Adipocyte (in vitro differentiated cells): ENCODE measurements around the gene UBE2H.
"Not testable (repeated sequence)": the region's sequence is repeated elsewhere in the genome, so short reads cannot be mapped to it uniquely, and the experiment has no call there.

Source experiments
- DNase-seq: peaks from one replicate; pipeline ENCODE4 v3.0.0-alpha.2; 2015; ENCODE audit warnings: low read depth
- H3K27me3 ChIP-seq: replicated peaks from 2 replicates; pipeline ENCODE4 v1.7.0; 2013; ENCODE audit warnings: mild to moderate bottlenecking, low read length, moderate library complexity; ENCODE audit not compliant: control insufficient read depth, insufficient read depth
- H3K36me3 ChIP-seq: 2 replicates; pipeline ENCODE4 v1.7.0; 2013; ENCODE audit warnings: low read length, mild to moderate bottlenecking, moderate library complexity; ENCODE audit not compliant: control insufficient read depth, insufficient read depth, severe bottlenecking
- H3K4me1 ChIP-seq: 2 replicates; pipeline ENCODE4 v1.7.0; 2013; ENCODE audit warnings: mild to moderate bottlenecking, low read length, moderate library complexity; ENCODE audit not compliant: control insufficient read depth, insufficient read depth
- H3K4me3 ChIP-seq: 2 replicates; pipeline ENCODE4 v1.7.0; 2013; ENCODE audit warnings: mild to moderate bottlenecking, low read length, moderate library complexity
- H3K9ac ChIP-seq: 2 replicates; pipeline ENCODE4 v1.7.0; 2013; ENCODE audit warnings: mild to moderate bottlenecking, low read length, moderate library complexity
- H3K9me3 ChIP-seq: 2 replicates; pipeline ENCODE4 v1.7.0; 2013; ENCODE audit warnings: mild to moderate bottlenecking, low read length, moderate library complexity; ENCODE audit not compliant: control insufficient read depth

Gene UBE2H

DNA sequence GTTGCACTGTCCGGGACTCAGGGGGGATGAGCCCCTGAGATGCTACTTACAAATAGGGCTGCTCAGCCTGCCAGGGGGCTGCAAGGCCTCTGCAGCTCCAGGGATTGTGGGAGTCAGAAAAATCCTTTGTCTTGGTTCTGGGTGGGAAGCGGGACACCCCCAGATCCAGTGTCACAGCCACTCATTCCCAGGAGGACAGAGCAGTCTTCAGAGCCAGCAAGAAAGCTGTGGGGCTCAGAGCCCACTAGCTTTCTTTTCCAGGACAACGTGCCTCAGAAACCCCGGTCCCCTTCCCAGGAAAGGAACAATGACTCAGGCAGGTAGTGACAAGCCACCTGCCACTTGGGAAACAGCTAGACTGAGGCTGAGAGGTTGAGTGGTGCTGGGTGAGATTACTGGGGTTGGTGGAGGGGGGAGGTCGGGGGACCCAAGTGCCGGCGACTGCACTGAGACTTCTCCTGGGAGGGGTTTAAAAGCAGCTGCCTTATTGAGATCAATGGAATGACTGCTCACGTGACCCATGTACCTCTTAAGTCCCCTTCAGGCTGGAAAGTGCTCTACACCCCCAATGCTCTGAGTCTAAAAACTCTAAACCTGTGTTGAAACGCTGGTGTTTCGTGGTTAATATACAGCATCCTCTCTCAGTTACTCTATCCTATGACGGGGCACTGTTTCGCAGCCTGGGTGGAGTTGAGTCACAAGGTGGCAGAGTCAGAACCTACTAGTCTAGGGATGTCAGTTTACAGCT is 123.6 kb downstream of the UBE2H start:
- H3K4me1 ChIP-seq: peaks cover 25% of the 10 kb centered on the region
- H3K36me3 ChIP-seq: peaks cover 13% of the 10 kb centered on the region
- DNase-seq: no peak
- no peaks in the 10 kb centered on the region for H3K27me3 ChIP-seq
- no peaks in the 10 kb centered on the region for H3K9me3 ChIP-seq
- no peak overlapping the region for H3K4me3 ChIP-seq
- no peak overlapping the region for H3K9ac ChIP-seq

DNA sequence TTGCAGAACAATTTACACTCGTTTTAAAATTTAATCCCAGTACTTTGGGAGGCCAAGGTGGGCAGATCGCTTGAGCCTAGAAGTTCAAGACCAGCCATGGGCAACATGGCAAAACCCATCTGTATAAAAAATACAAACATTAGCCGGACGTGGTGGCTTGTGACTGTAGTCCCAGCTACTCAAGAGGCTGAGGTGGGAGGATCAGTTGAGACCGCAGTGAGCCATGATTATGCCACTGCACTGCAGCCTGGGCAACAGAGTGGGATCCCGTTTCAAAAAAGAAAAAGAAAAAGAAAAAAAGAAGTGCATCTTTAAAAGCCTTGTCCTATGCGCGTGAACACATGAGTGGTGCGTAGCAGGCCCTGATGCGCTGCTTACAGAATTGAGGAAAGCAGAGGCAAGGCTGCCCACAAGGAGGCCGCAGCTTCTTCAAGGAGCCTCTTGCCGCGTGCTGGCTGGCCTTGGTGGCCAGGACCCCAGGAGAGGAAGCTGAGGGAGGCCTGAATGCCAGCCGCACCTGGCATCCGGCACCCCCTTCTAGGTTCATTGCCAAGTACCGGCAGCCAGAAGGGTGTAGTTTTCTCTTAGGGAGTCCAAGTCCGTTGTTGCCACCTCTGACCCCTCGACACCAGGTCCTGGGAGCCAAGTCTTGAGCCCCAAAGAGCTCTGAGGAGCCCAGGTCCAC is 124.5 kb downstream of the UBE2H start:
- Histone ChIP-seq H3K9me3 (no peaks in the 10 kb centered on the region), H3K36me3 (peaks cover 3% of the 10 kb centered on the region), H3K4me1 (peaks cover 25% of the 10 kb centered on the region), H3K27me3 (no peaks in the 10 kb centered on the region), H3K9ac (no peak overlapping the region), H3K4me3 (no peak overlapping the region)
- DNase-seq: no peak

DNA sequence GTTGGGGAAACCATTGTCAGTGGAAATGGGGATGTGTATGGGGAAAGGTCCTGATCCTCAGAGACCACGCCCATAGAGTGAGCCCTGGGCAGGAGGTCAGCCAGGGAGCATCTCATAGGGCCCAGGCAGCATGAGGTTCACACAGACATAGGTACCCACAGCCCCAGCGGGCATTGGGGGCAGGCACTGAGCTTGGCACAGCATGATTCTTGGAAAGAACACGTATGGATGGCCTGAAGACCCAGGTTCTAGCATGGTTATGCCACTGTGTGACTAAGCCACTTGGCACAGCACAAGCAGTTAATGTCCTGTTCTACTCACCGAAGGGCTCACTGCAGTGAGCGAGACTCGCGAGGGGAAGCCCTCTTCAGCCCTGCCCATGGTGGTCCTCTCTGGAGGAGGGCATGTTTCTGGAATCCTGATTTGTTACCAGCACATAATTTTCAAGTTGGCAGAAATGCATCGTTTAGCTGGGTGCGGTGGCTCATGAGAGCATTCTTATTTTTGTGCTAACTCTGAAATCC is 125.2 kb downstream of the UBE2H start:
- Histone ChIP-seq H3K36me3 (no peaks in the 10 kb centered on the region), H3K9me3 (no peaks in the 10 kb centered on the region), H3K4me1 (peaks cover 25% of the 10 kb centered on the region), H3K4me3 (no peak overlapping the region), H3K9ac (no peak overlapping the region), H3K27me3 (no peaks in the 10 kb centered on the region)
- no peak for DNase-seq

DNA sequence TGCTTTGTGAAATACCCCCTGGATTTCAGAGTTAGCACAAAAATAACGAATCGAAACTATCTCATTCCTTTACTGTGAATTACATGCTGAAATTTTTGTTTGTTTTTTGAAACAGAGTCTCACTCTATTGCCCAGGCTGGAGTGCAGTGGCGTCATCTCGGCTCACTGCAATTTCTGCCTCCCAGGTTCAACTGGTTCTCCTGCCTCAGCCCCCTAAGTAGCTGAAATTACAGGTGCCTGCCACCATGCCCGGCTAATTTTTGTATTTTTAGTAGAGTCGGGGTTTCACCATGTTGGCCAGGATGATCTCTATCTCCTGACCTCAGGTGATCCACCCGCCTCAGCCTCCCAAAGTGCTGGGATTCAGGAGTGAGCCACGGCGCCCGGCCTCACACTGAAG is 125.9 kb downstream of the UBE2H start:
- peaks cover 25% of the 10 kb centered on the region for H3K4me1 ChIP-seq
- H3K9ac ChIP-seq, H3K27me3 ChIP-seq, H3K9me3 ChIP-seq, H3K4me3 ChIP-seq, H3K36me3 ChIP-seq, DNase-seq: not testable (repeated sequence)

DNA sequence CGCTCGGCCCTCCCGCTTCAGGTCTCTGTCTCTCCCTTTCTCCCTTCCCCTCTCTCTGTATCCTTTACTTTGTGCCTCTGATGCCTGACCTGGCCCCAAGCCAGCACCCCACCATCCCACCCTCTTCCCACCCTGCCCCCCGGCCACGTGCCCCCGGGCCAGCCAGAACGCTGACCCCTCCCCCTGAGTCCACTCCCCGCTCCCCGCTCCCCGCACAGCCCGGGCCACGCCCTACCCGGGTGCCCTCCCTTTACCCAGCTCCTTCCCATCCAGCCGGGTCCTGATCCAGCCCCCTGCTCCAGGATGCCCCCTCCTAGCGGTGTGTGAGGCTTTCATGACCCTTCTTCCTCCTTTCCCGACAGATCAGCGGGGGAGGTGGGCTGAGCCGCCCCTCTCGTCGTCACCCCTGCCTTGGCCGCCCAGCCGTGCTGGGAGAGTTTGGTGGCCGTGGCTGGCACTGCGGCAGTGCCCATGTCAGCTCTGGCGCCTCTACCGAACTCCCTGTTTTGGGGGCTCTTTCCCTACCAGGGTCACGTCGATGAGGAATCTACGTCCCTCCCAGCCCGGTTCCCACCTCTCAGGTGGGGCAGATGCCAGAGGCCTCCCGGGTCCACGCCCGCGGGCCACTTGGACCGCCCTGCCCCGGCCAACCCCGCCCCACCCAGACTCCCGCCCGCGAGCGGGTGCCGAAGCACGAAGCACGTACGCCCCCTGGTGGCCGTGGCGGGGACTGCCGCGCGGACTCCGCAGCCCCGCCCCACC is 127.4 kb downstream of the UBE2H start:
- peak; percentile 93 for DNase-seq
- peak overlapping the region; percentile 86 for H3K4me3 ChIP-seq
- H3K4me1 ChIP-seq: peaks cover 10% of the 10 kb centered on the region
- H3K36me3 ChIP-seq: peaks cover 4% of the 10 kb centered on the region
- no peaks in the 10 kb centered on the region for H3K27me3 ChIP-seq
- no peaks in the 10 kb centered on the region for H3K9me3 ChIP-seq
- peak overlapping the region; percentile 80 for H3K9ac ChIP-seq

DNA sequence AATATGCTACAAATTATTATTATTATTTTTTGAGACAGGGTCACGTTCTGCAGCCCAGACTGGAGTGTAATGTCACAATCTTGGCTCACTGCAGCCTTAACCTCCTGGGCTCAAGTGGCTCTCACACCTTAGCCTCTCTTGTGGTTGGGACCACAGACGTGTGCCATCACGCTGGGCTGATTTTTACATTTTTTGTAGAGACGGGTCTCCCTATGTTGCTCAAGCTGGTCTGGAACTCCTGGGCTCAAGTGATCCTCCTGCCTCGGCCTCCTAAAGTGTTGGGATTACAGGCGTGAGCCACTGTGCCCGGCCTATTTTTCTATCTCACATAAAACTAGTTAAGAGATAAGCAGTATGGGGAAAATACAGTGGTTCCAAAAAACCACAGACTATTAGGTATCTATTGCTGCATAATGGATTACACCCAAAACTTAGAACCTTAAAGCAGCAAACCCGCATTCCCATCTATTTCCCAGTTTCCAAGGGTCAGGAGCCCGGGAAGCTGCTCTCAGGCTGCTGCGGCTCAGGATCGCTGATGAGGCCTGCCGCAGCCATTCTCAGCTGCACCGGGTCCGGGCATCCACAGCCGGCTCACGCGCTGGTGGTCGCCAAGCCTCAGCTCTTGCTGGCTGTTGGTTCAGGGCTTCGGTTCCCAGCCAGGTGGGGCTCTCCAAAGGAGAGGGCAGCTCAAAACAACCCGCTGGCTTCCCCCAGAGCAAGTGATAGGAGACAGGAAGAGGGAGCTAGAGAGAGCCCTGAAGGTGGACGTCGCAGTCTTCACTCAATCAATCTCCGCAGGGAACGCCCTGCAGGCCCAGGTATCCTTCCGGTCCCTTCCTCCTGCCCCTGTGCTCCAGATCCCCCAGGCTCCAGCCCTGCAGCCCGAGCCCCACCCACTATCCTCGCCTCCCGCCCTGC is 128.2 kb downstream of the UBE2H start:
- Histone ChIP-seq H3K4me1 (peaks cover 2% of the 10 kb centered on the region), H3K9me3 (no peaks in the 10 kb centered on the region), H3K27me3 (no peaks in the 10 kb centered on the region), H3K36me3 (peaks cover 4% of the 10 kb centered on the region), H3K4me3 (peak overlapping the region; percentile 56), H3K9ac (no peak overlapping the region)
- peak; percentile 52 for DNase-seq

DNA sequence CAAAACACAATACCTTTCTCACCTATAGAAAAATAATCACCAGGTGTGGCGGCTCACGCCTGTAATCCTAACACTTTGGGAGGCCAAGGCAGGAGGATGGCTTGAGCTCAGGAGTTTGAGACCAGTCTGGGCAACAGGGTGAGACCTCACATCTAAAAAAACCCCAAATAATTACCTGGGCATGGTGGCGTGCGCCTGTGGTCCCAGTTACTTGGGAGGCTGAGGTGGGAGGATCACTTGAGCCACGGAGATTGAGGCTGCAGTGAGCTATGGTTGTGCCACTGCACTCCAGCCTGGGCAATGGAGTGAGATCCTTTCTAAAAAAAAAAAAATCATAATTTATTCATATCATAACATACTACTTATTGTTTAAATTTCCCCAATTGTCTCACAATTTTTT is 129.6 kb downstream of the UBE2H start:
- not testable (repeated sequence) for H3K27me3 ChIP-seq, H3K9me3 ChIP-seq, H3K36me3 ChIP-seq, H3K9ac ChIP-seq, DNase-seq, H3K4me1 ChIP-seq, H3K4me3 ChIP-seq

DNA sequence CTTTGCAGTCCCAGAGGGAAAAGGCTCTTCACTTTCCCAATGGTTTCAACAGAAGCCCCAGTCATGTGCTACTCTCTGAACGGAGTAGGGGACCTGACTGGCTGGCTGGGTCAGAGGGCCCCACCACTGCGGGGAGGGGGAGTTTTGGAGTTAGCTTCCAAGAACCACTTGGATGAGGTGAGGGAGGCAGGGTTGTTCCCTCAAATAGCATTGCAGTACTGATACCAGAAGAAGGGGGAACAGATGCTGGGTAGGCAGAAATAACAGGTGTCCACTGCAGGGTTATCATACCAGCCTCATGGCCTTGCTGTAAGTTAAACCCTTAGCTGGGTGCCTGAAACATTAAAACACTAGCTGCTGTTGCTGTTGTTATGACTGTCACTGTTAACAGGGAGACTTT is 131.3 kb downstream of the UBE2H start:
- Histone ChIP-seq H3K4me1 (no peaks in the 10 kb centered on the region), H3K4me3 (no peak overlapping the region), H3K9me3 (peaks cover 8% of the 10 kb centered on the region), H3K36me3 (peaks cover 4% of the 10 kb centered on the region), H3K27me3 (no peaks in the 10 kb centered on the region), H3K9ac (no peak overlapping the region)
- DNase-seq: no peak

DNA sequence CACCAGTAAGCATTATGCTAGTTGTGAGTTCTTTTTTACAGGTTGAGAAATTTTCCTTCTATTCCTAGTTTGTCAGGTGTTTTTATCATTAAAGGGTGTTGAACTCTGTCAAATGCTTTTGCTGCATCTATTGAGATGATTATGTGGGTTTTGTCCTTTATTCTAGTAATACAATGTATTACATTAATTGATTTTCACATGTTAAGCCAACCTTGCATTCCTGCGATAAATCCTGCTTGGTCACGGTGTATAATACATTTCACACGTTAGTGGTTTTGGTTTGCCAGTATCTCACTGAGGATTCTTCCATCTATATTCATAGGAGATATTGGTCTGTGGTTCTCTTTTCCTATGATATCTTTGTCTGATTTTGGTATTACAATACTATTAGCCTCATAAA is 136.0 kb downstream of the UBE2H start:
- Histone ChIP-seq H3K9me3 (peaks cover 9% of the 10 kb centered on the region), H3K36me3 (peaks cover 4% of the 10 kb centered on the region), H3K4me3 (no peak overlapping the region), H3K27me3 (no peaks in the 10 kb centered on the region), H3K4me1 (no peaks in the 10 kb centered on the region), H3K9ac (no peak overlapping the region)
- DNase-seq: no peak

DNA sequence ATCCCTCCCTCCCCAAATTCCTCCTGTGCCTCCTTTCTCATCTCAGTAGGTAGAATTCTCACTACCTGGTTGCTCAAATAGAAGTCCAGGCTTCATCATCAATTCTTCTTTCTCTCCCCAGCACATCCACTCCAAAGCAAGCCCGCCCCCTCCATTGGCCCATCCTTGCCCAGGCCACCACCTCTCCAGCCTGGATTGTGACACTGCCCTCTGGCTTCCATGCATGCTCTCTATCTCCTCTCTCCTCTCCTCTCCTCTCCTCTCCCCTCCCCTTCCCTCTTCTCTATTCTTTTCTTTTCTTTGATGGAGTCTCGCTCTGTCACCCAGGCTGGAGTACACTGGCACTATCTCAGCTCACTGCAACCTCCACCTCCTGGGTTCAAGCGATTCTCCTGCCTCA is 144.9 kb downstream of the UBE2H start:
- Histone ChIP-seq H3K36me3 (no peaks in the 10 kb centered on the region), H3K9ac (no peak overlapping the region), H3K9me3 (no peaks in the 10 kb centered on the region), H3K4me1 (no peaks in the 10 kb centered on the region), H3K4me3 (no peak overlapping the region), H3K27me3 (no peaks in the 10 kb centered on the region)
- no peak for DNase-seq
